ENCODE results near the gene RAB40C.

RAB40C gene

DNA sequence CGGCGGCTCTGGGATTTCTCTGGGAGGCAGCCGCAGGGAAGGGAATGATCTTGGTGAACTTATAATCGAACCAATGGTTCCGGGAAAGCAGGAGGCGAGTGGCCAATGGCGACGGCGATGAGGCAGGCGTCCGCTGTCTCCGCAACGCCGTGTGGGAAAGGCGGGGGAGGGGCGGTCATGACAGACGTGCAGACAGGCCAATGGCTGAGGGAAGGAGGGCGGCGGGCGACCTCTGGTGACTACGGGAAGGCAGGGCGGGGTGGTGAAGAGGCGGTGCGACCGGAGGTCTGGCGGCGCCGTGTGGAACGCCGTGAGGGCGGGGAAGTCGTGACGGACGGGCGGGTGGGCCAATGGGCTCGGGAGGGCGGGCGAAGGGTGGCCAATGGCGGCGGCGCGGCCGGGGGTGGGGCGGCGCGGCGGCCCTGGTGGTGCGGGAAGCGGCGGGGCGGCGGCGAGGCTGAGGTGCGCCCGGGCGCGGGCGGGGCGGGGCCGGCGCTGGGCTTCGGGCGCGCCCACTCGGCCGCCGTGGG, at the start of gene RAB40C:
Gene RAB40C, plus strand, starts transcription at position 409 of the 530 bp plus-strand sequence. CDS start 226 bp downstream, outside the sequence.
- DNase-seq, result peak; percentile 69 to 79

DNA sequence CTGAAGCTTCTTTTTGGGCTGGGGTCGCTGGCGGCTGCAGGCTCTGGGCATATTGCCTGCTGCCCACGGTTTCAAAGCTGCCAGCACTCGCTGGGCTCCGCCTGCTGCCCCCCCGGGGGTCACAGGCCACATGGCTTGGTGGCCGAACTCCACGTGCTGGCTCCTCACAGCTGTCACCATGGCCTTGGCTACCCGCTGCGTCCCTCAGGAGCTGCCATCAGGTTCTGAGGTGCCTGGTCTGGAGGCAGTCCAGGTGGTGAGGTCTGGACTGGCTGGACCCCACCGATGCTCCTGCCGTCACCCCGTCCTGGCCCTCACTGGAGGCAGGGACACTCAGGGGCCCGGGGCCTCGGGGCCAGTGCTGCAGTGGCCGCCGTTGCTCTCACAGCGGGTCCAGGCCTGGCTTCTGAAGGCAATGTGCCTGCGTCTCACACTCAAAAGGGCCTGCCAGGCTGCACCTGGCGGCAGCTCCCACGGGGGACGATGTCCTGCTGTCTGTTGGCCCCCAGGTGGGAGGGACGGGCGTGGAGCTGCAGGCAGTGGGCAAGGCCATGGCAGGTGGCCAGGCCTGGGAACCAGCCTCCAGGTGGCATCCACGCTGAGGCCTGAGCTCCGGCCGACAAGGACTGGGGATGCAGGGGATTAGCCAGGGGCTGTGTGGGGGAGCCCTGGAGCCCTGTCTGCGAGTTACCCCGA, 49.1 kb upstream of the RAB40C start:
- no peak for DNase-seq

- no peak for DNase-seq
These were observed 46.3 kb upstream of the RAB40C start for GRCh38 chr16:543301-544164.

DNA sequence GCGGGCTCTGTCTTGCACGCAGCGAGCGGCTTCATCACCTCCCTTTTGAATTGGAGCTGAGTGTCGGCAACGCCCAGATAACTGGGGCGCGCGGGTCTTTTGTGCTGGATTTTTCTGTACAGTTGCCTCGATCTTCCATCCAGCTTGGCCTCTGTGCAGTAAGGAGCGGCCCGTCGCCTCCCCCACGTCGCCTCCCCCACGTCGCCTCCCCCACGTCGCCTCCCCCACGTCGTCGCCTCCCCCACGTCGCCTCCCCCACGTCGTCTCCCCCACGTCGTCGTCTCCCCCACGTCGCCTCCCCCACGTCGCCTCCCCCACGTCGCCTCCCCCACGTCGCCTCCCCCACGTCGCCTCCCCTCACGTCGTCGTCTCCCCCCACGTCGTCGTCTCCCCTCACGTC, 45.3 kb upstream of the RAB40C start:
- DNase-seq, result no peak

DNA sequence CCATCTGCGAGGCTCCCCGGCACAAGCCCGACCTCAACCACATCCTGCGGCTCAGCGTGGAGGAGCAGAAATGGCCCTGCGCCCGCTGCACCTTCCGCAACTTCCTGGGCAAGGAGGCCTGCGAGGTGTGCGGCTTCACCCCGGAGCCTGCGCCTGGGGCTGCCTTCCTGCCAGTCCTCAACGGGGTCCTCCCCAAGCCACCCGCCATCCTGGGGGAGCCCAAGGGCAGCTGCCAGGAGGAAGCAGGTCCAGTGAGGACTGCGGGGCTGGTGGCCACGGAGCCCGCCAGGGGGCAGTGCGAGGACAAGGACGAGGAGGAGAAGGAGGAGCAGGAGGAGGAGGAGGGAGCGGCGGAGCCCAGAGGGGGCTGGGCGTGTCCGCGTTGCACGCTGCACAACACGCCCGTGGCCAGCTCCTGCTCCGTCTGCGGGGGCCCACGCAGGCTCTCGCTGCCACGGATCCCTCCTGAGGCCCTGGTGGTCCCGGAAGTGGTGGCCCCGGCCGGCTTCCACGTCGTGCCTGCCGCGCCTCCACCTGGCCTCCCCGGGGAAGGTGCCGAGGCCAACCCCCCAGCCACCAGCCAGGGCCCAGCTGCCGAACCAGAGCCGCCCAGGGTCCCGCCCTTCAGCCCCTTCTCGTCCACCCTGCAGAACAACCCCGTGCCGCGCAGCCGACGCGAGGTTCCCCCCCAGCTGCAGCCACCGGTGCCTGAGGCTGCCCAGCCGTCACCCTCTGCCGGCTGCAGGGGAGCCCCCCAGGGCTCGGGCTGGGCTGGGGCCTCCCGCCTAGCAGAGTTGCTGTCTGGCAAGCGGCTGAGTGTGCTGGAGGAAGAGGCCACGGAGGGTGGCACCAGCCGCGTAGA, 42.7 kb upstream of the RAB40C start:
- peak; percentile 35 to 43 for DNase-seq

GRCh38 chr16:548586-548985, 41.3 kb upstream of the RAB40C start:
- no peak for DNase-seq

DNA sequence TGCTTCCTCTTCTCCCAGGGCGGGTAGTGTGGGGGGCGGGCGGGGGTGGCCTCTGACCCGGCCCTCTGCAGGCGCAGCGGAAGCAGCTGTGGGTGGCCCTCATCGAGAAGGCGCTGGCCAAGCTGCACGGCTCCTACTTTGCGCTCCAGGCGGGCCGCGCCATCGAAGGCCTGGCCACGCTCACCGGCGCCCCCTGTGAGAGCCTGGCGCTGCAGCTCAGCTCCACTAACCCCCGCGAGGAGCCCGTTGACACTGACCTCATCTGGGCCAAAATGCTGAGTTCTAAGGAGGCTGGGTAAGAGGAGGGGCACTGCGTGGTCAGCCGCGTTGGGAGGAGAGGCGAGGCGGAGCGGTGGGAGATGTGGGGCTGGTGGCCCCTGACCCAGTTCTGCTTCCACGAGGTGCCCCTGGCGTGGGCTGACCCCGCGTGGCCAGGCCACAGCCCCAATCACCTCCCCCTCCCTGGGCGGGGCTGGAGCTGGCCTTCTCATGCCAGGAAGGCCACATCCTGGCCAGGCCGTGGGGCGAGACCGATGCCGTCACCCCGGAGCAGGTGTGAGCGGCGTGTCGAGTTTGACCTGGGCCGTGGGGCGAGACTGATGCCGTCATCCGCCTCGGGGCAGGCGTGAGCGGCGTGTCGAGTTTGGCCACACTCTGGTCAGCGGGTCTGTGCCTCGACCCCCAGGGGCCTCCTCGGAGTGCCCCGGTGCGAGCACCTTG, 40.2 kb upstream of the RAB40C start:
- no peak for DNase-seq

DNA sequence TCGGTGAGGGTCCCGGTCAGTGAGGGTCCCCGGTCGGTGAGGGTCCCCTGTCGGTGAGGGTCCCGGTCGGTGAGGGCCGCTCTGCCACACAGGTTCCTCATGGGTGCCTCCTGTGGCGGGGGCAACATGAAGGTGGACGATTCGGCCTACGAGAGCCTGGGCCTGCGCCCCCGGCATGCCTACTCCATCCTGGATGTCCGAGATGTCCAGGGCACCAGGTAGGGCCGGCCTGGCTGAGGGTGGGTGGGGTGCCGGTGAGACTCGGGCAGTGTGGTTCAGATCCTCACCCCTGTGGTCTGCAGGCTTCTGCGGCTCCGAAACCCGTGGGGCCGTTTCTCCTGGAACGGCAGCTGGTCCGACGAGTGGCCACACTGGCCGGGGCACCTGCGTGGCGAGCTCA, 38.7 kb upstream of the RAB40C start:
- no peak for DNase-seq

DNA sequence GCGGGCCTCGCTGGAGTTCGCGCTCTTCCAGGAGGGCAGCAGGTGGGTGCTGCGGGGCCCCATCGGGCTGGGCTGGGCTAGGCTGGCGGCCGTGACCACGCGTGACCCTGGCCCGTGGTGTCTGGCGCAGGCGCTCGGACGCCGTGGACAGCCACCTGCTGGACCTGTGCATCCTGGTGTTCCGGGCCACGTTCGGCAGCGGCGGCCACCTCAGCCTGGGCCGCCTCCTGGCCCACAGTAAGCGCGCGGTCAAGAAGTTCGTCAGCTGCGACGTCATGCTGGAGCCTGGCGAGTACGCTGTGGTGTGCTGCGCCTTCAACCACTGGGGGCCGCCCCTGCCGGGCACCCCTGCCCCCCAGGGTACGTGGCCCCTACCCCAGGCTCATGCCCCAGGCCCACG, 37.7 kb upstream of the RAB40C start:
- no peak for DNase-seq

DNA sequence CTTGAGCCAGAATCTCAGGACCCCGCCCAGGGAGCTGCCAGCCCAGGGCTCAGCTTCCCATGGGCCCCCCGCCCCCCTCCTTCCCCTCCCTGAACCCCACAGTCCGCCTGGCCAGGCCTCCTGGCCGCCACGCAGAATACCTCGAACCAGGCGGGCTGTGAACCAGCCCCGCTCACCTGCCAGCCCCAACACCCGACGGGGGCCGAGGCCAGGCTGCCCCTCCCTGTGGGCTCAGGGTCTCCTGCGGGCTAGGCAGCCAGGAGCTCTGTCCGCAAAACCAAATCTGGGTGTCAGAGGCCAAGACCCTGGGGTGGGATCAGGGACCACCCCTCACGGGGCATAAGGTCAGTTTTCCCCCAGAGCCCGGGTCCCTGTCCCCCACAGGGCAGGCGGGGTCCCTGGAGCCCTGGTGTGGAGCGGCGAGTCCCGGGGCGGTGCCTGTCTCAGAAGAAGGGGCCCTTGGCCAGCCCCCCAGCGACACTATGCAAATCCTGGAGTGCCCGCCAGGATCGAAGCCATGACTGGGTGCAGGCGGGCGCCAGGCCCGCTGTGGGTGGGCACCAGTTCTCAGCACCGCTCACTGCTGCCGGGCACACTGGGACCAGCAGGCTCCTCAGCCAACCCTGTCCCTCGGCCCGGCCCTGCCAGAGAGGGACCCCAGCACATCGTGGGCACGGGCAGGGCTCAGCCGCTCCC, 36.1 kb upstream of the RAB40C start:
- no peak for DNase-seq

- DNase-seq, result no peak
These were observed 35.6 kb upstream of the RAB40C start for GRCh38 chr16:554297-554621.

DNA sequence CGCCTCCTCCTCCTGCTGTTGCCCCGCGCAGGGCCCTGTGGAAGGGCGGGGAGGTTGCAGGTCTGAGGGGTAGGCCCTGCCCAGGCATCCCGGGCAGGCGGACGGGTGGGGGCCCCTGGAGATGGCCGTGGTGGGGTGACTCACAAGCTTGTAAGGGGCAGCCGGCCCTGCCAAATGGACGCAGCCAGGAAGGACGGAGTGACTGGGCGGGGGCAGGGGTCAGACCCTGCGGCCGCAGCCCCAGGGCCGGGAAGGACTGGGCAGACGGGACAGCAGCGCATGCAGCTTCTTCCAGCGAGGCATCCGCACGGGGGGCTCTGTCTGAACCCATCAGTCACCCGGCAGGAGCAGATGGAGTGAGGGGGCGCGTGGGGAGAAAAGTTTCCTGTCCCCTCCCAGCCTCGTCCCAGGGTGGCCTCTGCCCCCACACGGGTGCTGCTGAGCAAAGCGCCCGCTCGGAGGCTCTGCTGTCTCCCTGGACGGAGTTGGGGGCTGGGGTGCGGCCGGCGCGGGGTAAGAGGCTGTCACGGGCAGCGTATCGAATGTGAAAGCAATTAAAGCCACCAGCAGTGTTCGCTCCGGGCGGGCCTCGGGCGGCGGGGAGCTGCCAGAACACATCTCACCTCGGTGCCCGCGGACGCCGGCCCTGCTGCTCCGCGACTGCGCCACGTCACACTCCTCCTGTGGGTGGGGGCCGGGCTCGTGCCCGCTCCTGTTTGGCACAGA, 35.1 kb upstream of the RAB40C start:
- no peak for DNase-seq

- DNase-seq, result no peak
These were observed 34.1 kb upstream of the RAB40C start for GRCh38 chr16:555528-556473.

DNA sequence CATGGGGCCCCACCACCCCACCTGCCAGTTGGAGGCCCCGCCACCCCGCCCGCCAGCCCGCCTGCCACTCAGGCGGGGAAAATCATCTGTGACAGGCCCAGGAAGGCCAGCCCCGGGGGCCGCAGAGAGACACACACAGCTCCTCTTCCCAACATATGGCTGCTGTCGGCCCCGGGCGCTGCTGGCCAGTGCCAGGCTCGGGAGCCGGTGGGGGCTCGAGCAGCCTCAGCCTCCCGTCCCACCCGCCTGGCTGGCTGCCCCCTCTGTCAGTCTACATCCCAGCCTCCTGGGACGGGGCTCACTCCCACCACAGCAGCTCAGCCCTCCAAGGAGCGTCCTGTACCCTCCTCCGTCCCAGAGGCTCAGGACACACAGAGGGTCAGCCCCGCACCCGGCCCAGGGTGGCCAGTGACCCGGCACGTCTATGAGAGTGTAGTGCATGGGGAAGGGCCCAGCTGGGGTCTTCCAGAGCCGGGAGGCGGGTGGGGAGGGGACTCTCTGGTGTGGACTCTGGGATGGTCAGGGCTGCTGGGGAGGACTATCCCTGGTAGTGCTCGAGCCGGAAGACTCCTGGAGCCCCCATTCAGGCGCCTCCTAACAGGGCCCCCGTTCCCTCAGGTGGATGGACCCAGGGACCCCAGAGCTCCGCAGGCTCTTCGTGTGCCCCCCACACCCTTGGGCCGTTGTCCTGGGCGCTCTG, 33.2 kb upstream of the RAB40C start:
- DNase-seq, result no peak

GRCh38 chr16:557463-558297, 32.2 kb upstream of the RAB40C start:
- no peak for DNase-seq

GRCh38 chr16:558298-559020, 31.4 kb upstream of the RAB40C start:
- no peak for DNase-seq

DNA sequence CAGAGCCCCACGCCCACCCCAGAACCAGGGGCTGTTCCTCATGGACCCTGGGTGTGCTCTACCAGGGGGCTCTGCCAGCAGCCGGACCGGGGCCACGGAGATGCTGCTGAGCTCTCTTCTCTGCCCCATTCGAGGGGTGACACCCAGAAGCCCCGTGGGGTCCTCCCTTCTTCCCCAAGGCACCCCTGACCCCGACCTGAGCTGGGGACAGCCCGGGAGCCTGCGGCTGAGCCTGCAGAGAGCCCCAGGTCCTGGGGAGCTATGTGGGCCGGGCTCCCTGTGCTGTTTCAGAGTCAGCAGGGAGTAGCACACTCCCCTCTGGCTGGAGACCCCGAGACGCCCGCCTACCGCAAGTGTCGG, 30.9 kb upstream of the RAB40C start:
- DNase-seq, result no peak

Measured in Kasumi-1 (cell line).